Suprapubic skin (tissue), 3 donors: ENCODE data around the gene HACD2.

Experiments
- CTCF ChIP-seq, 2 donors: fragments of 200-600 bp in 1 of 2; fragments of 450-650 bp in 1 of 2; sonication (generic) in 1 of 2; IDR thresholded peaks; one replicate each; pipeline ENCODE4 v1.5.1; 2016 to 2019; ENCODE audit warnings: antibody characterized with exemption in 2 of 2, mild to moderate bottlenecking in 1 of 2, moderate library complexity in 1 of 2
- POLR2A ChIP-seq, 2 donors: fragments of 450-650 bp; IDR thresholded peaks; one replicate each; pipeline ENCODE4 v1.6.1; 2017; ENCODE audit warnings: antibody characterized with exemption in 2 of 2, mild to moderate bottlenecking in 2 of 2, moderate library complexity in 2 of 2

DNA sequence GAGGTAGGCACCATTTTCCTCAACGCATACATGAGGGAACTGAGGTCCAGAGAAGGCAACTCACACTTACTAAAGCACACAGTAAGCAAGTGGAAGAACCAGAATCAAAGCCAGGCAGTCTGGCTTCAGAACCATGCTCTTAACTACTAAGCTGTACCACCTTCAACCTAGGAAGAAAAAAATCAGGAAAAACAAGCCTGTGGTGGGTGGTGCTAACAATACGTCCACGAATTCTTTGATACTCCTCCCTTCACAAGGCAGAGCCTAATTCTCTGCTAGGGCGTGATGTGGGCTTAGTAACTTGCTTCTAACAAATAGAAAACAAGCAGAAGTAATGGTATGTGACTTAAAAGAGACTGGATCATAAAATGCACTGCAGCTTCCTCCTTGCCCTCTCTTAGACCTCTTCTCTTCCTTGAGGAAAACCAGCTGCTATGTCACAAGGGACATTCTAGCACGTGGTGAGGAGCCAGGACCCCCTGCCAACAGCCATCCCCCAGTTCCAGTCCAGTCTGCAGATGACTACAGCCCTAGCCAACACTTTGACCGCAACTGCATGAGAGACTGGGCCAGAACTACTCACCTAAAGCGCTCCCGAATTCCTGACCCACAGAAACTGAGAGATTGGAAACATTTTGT lies 36.9 kb downstream of the HACD2 start:
- TF ChIP-seq CTCF (IDR thresholded peaks at IDR 0.05) (no peak), POLR2A (IDR thresholded peaks at IDR 0.05) (no peak)
